Stimulated activated CD4-positive, alpha-beta T cell treated with anti-CD3 and anti-CD28 coated beads, Interleukin-4, amount 100 ng/mL, for 1 hour (primary cell): Measurements from ENCODE around the gene CCR7.

ENCODE experiments used
- DNase-seq: peaks from one replicate; pipeline ENCODE4 v3.0.0-alpha.2; 2020

Gene CCR7

GRCh38 chr17:40533896-40534295 lies 31.4 kb downstream of the CCR7 start:
- no peak for DNase-seq

DNA sequence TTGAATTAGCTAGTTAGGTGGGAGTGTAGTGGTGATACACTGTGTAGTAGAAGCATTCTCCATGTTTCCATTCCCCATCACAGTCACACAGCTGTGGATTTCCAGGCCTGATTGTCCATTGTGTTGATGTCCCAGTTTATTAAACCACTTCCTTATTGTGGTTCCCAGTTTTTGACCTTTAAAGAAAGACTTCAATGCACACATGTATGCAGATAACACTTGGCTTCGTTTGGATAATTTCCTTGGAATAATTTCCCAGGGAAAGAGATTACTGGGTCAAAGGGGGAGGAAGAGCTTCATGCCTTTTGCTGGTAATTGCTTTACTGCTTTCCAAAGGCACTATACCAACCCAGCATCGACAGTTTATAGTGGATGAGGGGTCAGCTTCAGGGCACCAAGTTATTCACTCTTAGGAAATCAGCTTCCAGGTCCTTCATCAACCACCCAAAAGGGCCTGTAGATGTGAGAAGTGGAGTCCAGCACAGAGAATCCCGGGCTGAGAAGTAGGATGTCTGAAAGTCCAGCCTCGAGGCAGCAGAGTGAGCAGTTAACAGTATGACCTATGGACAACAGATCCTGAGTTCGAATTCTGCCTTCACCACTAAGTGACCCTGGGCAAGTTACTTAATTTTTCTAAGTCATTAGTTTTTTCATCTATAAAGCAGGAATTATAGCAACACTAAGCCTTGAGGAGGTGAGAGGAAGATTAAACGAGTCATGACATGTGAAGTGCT lies 32.6 kb downstream of the CCR7 start:
- no peak for DNase-seq

DNA sequence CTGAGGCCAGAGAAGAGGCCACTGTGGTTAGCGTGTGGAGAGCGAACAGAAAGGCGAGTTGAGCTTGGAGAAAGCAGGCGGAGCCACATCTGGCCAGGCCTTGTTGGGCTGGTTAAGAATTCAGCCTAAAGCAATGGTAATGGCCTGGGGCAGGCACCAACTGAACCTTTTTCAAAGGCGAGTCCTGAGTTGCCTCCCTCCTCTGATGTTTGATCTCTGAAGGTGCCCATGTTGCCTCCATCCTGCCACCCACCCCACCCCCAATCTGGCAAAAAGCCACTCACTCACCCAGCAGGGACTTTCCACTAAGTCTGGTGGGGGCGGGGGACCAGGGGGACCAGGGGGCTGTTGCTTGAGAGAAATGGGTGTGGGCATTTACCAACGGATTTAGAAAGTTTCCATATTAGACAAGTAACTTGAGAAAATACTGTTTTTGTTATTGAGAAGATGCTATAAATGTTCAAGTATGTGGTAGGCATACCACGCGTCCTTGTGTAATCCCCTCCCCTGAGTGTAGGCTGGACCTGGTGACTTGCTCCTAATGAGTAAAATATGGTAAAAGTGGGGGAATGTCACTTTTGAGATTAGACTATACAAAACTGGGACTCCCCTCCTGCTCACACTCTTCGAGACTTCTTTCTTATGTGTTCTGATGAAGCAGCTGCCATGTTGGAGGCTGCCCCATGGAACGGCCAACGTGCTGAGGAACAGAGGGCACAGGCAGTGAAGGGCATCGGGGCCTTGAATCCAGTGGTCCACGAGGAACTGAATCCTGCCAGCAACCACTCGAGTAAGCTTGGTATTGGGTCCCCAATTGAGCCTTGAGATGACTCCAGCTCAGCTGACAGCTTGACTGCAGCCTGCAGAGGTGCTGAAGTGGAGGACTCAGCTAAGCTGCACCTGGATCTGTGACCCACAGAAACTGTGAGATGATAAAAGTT lies 34.0 kb downstream of the CCR7 start:
- peak; percentile 89 for DNase-seq

DNA sequence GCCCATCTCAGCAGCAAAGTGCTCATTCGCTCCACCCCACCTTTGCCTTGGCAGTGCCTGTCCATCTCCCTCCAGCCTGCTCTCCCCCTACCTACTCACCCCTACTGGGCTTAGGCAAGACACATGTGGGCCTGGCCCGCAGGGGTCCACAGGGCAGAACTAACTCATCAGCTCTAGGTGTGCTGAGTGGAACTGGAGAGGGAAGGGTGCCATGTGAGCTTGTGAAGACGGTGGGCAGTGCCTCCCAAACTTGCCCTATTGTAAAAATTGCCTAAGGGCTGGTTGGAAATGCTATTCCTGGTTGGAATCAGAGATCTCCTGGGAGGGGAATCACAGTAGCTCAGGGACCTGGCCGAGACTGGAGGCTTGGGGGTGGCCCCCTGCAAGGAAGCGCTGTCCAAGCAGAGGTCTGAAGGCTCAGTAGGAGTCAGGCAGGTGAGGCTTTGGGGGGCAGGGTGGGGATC lies 34.7 kb downstream of the CCR7 start:
- no peak for DNase-seq

GRCh38 chr17:40529991-40530390 lies 35.3 kb downstream of the CCR7 start:
- DNase-seq: no peak

DNA sequence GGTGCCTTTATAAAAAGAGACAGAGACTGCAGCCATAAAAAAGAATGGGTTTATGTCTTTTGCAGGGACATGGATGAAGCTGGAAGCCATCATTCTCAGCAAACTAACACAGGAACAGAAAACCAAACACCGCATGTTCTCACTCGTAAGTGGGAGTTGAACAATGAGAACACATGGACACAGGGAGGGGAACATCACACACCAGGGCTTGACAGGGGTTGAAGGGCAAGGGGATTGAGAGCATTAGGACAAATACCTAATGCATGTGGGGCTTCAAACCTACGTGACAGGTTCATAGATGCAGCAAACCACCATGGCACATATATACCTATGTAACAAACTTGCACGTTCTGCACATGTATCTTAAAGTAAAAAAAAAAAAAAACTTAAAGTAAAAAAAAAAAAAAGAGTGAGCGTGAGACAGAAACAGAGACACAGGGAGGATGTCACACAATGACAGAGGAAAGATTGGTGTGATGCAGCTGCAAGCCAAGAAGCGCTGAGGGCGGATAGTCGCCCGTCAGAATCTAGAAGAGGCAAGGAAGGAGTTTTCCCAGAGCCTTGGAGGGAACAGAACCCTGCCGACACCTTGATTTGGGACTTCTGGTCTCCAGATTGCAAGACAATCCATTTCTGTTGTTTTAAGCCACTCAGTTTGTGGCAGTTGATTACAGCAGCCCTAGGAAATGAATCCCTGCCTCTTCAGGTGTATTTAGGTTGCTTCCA lies 36.4 kb downstream of the CCR7 start:
- no peak for DNase-seq

DNA sequence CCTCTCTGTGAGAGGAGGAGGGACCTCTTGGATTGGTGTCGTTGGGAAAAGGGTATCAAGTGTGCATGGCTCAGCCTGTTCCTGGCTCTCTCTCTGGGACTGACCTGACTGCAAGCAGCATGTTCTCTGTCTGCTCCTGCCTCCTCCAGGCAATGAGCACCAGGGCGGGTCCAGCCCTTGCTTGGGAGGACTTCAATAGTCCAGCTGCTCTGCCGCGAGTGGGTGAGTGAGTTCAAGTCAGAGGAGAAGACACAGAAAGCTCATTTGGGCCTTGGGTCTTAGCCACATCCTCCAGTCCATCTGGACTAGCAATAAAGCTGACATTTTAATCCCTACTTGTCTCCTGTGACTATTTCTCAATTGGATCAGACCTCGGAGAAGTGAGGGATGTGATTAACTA lies 38.6 kb downstream of the CCR7 start:
- no peak for DNase-seq

DNA sequence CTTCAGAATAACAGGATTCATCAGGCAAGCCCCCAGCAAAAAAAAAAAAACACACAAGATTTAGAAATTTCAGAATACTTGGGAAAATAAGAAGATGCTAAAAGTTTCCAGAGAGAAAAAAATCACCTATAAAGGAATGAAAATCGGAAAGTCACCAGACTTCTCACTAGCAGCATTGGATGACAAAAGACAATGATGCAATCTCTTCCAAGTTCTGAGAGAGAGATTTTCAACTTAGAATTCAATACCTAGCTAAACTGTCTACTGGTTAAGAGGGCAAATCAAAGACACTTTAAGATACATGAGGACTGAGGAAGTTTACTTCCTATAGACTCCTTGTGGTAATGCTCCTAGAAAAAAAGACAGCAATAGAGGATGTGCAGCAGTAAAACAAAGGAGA lies 40.0 kb downstream of the CCR7 start:
- no peak for DNase-seq

DNA sequence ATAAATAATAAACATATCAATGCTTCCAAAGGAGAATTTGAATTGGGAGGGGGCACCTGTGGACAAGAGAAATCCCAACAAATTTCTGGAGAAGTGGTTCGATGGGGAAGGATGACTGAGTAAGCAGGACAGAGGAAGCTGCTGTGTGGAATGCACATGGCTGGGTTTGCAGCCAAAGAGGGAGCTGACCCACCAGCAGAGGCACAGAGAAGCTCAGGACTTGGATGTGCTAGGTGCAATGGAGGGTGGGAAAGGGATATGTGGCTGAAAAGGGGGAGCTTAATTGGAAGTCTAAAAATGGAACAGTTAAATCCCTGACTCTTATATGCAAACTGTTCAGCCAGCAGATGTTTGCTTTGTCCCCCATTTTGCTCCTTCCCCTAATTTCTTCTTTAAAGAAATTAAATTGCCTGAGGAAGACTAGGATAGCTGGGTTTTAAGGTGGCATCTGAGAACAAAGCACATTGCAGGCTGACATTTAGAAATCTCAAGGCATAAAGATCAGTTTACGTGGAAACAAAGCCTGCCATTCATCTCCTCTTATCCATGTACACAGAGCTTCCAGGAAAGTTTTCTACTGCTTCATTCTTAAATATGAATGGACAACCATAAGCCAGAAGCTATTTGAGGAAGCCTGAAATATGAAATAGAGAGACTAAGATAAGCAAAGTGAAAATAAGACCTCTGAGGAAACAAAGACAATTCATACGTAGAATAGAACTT lies 40.9 kb downstream of the CCR7 start:
- DNase-seq: no peak

DNA sequence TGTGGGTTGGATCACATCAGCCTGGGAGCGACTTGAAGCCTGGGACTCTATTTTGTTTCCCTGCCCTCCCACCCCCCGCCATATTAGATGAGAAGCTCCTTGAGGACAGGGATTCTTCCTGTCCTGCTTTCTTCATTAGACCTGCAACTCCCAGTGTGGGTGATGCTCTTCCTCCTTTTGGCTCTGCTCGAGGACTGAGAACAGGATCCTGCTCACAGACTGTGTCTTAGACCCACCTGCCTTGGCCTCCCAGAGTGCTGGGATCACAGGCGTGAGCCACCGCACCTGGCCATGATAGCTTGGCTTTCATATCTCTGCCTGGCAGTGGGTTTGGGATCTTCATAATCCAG lies 42.3 kb downstream of the CCR7 start:
- no peak for DNase-seq

DNA sequence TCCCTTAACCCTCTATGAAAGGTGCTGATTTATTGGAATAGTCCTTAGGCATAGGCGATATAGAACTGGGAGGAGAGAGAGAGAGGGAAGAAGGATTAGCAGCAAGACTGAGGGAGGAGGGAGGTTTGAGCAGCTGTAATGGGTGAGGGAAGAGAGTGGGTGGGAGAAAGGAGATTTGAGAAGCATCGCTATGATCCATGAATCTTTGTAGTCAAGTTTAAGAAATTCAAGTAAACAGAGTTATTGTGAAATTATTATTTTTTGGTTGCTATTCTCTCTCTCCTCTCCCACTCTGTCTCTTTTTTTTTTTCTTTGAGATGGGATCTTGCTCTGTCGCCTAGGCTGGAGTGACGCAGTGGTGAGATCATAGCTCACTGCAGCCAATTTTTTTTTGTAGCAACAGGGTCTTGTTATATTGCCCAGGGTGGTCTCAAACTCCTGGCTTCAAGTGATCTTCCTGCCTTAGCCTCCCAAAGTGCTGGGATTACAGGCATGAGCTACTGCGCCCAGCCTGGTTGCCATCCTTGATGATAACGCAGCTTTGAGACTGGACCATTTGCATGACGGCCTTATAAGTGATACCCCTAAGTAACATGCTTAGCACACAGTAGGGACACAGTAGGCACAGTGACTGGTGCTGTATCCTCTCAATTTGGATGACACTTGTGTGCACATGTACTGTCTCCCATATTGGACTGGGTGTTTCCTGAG lies 42.9 kb downstream of the CCR7 start:
- DNase-seq: no peak

DNA sequence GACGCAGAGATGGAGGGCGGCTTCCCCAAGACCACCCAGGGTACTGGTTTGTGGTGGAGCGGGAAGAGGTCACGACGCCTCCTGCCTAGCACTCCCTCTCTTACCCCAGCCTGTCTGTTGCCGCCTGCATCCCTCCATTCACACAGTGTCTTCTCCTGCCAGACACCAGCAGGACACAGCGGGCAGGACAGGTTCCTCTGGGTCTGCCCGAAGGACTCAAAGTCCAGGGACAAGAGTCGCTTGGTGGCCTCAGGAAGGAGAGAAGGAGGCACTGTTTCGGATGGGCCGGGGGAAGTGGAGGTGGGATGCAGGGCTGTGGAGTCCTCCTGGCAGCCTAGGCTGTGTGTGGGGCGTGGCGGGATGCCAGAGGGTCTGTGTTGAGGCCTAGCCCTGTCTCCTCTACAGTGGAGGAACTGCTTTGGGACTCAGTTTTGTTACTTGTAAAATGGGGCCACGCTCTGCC lies 44.2 kb downstream of the CCR7 start:
- DNase-seq: no peak

GRCh38 chr17:40519089-40519775 lies 46.0 kb downstream of the CCR7 start:
- DNase-seq: no peak

- DNase-seq: no peak
Observed at GRCh38 chr17:40518401-40519088, 46.7 kb downstream of the CCR7 start.

DNA sequence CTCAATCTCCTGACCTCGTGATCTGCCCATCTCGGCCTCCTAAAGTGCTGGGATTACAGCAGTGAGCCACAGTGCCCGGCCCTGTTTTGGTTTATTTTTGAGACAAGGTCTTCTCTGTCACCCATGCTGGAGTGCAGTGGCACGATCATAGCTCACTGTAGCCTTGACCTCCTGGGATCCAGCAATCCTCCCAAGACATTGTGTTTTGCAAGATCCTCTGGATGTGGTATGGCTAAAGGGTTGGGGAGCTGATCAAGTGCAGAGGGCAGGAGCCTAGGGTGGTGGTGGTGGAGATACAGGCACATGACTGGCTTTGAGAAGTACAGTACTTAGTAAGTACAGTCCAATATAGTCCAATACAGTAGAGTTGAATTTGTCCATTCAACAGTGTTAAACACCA lies 47.3 kb downstream of the CCR7 start:
- DNase-seq: no peak

DNA sequence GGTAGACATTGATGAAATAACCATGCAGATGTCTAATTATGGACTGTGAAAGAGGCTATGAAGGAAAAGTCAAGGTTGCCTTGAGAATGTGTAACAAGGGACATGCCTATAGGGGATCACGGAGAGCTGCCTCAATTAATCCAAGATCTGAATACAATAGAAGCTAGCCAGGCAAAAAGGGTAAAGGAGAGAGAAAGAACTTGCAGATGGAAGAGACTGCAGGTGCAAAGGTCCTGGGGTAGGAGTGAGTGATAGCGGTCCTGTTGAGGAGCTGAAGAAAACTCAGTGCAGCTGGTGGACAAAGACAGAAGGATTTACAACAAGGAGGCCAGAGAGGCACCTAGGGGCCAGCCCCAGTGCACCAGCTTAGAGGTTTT lies 48.0 kb downstream of the CCR7 start:
- no peak for DNase-seq

DNA sequence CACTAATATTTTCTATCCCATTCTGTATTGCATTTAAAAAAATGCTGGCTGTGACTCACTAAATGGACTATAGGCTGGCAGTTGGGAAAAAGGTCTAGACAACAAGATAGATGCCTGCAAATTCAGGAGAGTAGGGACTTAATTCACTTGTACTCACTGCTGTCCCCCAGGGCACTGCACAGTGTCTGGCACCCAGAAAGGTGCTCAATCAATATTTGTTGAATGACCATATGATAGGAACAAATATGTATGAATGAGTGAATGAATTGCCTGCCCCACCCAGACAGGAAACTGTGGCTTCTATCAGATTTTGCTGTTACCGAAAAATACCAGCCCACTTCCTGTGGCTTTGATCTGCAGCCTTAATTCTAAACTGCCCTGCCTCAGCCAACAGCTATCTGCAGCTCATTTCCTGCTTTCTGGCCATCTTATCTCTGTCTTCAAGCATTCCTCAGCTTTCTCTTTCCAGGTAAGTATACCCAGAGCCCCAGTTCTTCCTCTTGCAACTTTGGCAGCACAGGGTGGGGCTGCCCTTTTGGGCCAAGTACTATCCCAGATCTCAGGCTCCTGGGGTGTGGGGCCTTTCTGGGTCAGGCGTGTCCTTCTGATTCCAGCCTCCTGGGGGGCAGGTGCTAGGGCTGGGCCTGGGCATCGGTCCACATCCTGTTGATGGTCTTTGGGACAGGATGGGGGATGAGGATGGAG lies 48.5 kb downstream of the CCR7 start:
- no peak for DNase-seq

- DNase-seq: peak; percentile 33
Observed at GRCh38 chr17:40515491-40516041, 49.7 kb downstream of the CCR7 start.

- no peak for DNase-seq
Observed at GRCh38 chr17:40515011-40515410, 50.3 kb downstream of the CCR7 start.
